ENCODE results near the gene BLVRA.

DNA sequence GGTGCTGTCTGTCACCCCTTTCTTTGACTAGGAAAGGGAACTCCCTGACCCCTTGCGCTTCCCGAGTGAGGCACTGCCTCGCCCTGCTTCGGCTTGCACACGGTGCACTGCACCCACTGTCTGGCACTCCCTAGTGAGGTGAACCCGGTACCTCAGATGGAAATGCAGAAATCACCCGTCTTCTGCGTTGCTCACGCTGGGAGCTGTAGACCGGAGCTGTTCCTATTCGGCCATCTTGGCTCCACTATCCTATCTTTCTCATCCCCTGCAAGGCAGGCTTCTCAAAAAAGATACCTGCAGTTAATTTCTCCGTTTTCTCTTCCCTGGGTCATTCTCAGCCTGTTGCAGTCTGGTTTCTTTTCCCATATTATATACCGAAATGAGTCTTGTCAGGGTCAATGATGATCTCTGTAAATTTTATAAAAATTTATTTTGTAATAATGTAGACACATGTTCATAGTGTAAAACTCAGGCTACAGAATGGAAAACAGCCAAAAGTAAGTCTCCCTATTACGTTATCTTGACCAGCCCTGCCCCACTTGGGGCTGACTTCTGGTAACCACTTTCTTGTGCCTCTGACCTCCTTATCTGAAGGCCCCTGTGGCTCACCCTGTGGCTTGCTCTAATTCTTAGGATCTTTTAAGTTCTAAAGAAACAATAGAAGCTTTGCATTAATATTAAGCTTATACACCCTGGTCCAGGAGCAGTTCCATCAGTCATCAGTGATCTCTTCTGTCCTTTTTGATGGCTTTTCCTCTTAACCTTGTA lies 20.7 kb downstream of the BLVRA start:
- TF ChIP-seq, protein P1, sequence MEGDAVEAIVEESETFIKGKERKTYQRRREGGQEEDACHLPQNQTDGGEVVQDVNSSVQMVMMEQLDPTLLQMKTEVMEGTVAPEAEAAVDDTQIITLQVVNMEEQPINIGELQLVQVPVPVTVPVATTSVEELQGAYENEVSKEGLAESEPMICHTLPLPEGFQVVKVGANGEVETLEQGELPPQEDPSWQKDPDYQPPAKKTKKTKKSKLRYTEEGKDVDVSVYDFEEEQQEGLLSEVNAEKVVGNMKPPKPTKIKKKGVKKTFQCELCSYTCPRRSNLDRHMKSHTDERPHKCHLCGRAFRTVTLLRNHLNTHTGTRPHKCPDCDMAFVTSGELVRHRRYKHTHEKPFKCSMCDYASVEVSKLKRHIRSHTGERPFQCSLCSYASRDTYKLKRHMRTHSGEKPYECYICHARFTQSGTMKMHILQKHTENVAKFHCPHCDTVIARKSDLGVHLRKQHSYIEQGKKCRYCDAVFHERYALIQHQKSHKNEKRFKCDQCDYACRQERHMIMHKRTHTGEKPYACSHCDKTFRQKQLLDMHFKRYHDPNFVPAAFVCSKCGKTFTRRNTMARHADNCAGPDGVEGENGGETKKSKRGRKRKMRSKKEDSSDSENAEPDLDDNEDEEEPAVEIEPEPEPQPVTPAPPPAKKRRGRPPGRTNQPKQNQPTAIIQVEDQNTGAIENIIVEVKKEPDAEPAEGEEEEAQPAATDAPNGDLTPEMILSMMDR (IDR thresholded peaks at IDR 0.05; ENCODE audit: poor library complexity), result no peak
- TF ChIP-seq EZH2phosphoT487 (IDR thresholded peaks at IDR 0.05; ENCODE audit: low read depth, severe bottlenecking, unreplicated experiment), result no peak

All from hepatocyte (in vitro differentiated cells).